Fibroblast of skin of right quadriceps (primary cell): Measurements from ENCODE around the gene LGR4.
"Not testable (repeated sequence)": the region's sequence is repeated elsewhere in the genome, so short reads cannot be mapped to it uniquely, and the experiment has no call there.

ENCODE experiments used
- DNase-seq: peaks from one replicate; pipeline ENCODE4 v3.0.0-alpha.2; 2013

Gene LGR4

DNA sequence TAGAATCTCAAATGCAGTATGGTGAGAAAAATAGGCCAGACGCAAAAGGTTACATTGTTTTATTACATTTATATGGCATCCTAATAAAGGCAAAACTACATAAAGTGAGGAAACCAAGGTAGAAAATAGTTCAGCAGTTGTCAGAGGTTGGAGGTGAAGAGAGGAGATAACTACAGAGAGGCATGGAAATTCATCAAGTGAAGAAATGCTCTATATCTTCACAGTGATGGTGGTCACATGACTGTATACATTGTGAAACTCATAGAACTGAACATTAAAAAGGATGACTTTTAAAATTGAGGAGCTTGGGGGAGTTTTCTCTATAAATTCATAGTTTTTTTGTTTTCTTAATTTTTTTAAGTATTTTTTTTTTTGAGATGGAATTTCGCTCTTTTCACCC, 14.4 kb downstream of the LGR4 start:
- DNase-seq, result no peak

DNA sequence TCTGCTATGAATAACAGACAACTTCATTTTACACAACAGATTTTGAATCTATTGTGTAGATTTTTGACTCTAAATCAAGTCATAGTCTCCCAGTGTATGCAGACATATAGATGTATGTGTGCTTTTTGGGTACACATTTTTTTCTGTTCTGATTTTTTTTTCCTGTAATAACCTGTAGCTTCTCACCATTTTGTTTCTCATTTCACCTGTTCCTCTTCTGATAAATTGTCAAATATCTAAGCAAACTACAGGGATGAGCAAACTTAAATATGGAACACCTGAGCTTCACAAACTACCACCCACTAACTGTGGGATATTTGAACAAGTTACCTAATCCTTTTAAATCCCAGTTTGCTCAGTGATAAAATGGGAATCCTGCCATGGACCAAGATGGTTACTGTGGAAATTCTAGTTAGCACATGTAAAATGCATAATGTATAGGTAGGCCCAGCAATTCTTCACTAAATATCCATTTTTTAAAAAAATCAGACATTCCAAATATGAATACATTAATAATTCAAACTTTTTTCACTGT, 15.7 kb downstream of the LGR4 start:
- DNase-seq, result no peak

DNA sequence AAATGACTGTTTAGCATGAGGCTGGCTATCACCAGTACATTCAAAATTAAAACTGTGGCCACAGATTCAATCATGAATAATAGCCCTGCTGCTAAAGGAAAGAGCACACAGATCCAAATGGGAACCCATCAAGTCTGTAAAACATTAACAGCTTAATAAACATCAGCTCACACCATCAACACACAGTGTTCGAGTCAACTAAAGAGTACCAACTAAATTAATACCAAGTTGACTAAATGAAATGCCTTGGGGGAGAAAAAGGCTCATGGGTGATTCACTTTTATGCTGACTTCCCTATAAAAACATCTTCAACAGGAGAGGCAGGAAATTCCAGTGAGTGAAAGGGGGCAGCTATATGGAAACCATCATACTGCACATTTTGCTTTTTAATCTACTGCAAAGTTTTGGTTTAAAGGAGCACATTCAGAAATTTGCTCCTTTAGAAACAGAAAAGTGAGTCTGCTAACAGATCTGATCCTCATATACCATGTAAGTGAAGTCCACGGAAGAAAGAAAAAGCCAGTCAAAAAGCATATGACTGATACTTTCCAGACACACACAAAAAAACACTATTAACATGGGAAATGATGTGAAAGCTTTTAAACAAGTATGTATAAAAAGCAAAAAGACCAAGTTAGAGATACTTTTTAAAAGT, 16.3 kb downstream of the LGR4 start:
- DNase-seq, result peak; percentile 80

DNA sequence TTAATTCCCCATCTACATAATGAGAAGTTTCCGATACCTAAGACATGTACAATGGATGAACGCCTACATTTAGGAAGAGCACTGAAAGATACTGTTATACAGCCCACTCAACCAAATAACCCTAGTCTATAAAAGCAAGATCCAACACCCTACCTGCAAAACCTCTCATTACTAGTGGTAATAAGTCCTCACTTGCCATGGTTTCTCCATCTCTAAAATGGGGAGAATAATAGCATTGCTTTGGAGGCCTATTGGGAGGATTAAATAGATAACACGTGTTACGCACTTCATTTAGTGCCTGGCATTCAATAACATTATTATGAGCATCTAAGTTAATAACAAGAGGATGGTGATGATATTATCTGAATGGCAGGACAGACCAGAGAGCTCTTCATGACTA, 16.9 kb downstream of the LGR4 start:
- DNase-seq, result no peak

DNA sequence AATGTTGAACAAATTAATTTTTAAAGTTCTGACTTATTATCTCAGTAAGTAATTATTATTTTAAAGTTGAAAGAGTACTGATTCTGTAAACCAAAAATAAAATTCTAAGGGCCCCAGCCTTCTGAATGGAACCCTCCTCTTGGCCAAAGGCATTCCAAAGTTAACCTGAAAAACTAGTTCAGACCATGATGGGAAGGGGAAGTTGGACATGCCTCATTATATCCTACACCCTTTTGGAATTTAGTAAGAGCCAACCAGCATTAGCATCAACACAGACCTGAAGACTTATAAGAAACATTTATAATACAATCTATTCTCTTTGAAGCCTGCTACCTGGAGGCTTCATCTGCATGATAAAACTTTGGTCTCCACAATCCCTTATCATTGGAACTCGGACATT, 18.9 kb downstream of the LGR4 start:
- no peak for DNase-seq

DNA sequence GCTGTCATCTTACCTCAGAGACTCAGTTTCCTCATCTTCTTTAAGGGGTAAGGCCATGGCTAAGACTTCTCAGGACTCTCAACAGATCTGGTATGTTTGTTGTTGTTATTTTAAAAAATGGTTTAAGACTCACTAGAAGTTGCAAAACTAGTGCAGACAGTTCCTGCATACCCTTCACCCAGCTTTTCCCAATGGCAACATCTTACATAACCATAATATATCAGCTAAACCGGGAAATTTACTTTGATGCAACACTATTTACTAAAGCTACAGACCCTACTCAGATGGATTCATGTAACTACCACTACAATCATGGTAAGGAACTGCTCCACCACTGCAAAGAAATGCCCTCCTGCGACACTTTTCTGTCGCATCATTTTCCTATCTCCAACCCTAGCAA, 20.4 kb downstream of the LGR4 start:
- no peak for DNase-seq

DNA sequence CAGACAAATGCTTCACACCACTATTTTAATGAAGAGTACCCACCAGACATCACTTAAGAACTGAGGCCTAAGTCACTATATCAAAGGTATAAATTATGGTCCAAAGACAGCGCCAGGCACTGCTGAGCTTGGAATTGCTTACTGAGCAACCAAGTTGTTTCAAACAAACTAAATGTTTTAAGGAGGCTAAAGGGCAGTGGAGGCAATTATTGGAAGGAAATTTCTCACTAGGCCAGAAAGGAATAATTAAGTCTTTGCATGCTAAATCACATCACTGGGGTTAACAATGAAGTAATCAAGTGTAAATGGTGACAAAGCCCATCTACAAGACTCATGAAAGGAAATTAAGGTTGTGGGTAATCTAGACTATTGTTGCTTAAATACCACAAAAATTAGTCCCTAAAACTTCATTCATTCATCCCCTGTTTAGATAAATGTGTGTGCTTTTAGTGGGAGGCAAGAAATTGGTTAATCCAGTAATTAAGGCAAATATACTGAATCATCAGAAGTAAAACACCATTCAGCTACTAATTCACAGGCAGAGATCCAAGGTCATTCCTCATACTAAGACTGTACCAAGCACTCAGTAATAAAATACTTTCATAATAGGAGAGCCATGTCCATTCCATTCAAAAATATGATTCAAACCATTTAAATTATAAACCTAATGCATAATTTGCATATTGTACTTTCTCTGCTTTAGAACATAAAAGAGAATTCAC, 21.2 kb downstream of the LGR4 start:
- peak; percentile 53 for DNase-seq

DNA sequence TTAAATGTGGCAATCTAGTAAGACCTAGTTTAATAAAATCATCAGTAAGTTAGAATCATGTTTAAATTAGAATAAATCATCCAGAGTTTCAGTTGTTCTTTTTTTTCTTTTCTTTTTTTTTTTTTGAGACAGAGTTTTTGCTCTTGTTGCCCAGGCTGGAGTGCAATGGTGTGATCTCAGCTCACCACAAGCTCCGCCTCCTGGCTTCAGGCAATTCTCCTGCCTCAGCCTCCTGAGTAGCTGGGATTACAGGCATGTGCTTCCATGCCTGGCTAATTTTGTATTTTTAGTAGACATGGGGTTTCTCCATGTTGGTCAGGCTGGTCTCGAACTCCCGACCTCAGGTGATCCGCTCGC, 24.4 kb downstream of the LGR4 start:
- not testable (repeated sequence) for DNase-seq

DNA sequence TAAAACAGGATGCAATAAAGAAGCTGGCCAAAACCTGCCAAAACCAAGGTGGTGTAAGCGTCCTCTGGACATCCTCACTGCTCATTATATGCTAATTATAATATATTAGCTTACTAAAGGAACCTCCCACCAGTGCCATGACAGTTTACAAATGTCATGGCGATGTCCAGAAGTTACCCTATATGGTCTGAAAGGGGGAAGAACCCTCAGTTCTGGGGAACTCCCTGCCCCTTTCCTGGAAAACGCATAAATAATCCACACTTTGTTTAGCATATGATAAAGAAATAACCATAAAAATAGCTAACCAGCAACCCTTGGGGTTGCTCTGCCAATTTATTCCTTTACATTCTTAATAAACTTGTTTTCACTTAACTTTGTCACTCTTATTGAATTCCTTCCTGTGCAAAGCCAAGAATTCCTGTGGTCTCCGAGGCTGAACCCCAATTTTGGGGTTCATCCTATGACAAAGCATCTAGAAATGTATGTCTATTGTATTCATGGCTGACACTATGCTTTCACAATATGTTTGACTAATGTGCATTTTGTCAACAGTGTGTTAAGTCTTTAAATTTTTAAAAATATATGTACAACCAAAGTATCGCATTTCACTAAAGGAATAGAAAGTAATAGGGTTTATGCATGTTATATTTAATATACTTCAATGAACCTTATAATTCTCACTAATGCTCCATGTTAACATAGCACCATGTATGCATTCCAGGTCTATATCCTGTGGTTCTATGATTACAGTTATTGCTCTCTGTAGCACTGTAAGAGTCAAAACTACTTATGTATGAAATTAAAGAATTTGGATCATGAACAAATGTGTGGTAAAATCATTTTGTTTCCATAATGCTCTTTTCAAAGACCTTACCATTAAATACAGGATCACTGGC, 25.1 kb downstream of the LGR4 start:
- DNase-seq, result peak; percentile 90

DNA sequence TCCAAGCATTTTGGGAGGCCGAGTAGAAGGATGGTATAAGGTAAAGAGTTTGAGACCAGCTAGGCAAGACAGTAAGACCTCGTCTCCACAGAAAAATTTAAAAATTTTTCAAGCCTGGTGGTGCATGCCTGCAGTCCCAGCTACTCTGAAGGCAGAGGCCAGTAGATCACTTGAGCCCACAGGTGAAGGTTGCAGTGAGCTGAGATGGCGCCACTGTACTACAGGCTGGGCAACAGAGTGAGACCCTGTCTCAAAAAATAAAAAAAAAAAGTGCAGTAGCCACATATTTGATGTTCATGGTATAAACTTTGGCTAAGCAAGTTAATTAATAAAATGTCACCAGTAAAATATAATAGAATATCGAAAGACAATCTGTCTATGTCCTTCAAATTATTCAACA, 27.0 kb downstream of the LGR4 start:
- no peak for DNase-seq

DNA sequence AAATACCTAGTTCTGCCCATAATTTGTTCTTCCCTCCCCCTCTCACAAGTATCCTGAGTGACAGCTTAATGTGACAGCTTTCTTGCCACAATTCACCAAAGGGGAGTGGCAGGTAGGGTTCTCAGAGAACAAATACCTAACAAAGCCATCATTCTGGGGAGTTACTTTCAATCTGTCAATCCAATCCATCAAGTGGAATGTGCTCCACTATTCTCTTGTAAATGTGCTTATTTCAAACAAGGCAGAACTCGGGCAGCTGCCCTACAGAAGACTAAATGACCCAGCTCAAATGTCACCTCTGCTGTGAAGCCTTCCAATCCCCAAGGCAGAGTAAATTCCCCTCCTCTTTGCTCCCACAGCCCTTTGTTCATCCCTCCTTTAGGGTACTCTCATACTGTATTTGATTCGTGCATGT, 27.8 kb downstream of the LGR4 start:
- no peak for DNase-seq

DNA sequence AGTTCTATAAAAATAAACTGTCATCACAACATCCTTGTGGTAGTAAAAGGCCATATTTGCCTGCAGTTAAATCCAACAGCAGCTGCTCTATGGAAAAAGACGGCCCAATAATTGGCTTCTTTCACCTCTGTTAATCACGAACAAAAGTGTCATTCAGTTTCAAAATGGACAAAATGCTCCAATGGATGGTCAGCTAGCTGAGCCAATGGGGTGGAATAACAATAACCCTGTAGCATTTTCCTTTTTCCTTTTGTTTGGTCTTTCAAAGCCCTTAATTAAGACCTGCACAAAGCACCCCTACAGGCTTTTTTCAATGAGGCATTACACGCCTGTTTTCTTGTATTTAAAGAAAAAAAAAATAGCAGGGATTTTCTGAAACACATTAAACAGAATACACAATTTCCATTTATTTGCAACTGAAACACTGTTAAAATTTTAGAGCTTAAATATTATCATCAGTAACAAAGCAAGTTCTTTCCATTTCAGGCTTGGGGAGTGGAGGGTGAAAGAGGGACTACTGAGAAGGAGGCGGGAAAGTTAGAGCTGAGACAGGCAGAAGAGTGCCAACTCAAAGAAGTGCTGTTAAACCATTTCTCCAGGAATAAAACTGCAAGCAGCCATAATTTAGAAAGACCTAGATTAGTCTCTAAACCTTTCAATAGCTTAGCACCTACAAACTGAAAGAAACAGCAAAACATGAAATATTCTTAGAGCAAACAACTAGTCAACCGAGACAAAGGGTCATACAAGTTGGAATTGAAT, 28.7 kb downstream of the LGR4 start:
- DNase-seq, result no peak

DNA sequence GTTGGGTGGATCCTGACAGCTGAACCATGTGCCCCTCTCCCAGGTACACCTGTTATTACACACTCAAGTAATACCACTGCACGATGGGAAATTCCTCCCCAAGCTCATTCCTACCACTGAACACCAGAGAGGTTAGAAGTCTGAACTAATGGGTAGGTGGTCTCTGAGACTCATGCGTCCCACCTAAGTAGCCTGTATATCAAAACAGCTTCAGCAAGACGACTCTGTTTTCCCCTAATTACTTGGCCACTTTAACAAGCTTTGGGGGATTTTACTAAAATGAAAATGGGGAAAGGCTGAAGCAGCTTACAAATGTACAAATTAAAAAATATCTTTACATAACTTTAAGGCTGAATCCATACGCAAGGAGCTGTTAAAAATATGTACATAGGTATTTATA, 29.4 kb downstream of the LGR4 start:
- DNase-seq, result no peak

DNA sequence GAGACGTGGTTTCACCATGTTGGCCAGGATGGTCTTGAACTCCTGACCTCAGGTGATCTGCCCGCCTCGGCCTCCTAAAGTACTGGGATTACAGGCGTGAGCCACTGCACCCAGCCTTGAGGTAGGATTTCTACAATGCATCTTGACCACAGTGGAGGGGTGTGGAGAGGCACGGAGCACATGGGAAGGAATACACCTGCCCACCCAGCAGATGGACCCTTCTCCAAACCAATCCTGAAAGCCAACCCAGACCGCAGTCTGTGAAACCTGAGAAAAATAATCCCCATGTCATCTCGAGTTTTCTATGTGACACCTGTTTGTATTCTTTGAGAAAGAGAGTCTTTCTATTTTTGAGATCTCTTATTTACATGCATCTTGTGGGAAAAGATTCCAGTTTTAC, 32.5 kb downstream of the LGR4 start:
- no peak for DNase-seq

DNA sequence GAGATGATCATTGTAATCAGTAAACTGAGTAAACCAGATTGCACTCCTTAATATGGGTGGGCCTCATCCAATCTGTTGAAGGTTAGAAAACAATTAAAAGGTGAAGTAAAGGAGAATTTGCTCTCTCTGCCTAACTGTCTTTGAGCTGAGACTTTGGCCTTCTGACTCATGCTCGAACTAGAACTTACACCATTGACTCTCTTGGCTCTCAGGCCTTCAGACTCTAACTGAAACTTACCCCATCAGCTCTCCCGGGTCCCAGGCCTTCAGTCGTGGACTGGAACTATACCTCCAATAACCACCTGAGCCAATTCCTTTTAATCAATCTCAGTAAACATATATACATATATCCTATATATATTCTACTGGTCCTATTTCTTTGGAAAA, 34.0 kb downstream of the LGR4 start:
- no peak for DNase-seq

DNA sequence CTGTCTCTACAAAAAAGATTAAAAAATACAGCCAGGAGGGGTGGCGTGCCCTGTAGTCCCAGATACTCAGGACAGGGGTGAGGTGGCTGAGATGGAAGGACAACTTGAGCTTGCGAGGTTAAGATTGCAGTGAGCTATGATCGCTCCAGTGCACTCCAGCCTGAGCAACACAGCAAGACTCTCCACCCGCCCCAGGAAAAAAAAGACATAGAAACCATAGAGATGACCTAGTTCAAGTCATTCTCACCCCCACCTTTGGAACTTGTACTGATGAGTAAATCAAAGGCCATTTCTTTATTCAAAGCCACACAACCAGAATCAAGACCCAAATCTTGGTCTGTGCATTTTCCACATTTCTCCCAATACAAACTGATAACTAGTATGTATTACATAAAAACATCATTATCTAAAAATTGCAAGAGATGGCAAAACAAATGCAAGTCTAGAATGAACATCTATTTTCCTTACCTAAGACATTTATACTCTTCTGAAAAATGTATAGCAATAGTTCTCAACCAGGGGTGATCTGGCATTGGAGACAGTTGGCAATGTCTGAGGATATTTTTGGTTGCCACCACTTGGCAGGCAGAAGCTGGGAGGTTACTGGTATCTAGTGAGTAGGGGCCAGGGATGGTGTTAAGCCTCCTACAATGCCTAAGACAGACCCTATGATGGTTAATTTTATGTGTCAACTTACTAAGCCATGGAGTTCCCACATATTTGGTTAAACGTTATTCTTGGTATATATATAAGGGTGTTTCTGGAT, 34.6 kb downstream of the LGR4 start:
- no peak for DNase-seq

DNA sequence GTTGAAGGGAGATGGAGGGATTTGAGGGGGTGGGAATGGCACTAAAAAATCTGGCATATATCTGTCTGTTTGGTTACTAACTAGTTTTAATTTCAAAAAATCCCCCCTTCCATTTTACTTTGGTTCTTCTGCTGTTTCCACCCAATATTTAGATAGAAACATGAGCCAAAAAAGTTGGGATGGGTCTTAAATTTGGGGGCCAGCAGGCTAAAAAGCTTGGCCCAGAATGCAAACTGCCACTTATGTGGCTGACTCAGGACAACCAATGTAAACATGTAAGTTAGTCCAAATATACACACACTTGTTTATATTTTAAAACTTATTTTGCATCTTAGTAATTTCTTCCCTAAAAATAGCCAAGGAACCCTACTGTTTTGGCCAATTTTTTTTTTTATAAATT, 35.7 kb downstream of the LGR4 start:
- no peak for DNase-seq

DNA sequence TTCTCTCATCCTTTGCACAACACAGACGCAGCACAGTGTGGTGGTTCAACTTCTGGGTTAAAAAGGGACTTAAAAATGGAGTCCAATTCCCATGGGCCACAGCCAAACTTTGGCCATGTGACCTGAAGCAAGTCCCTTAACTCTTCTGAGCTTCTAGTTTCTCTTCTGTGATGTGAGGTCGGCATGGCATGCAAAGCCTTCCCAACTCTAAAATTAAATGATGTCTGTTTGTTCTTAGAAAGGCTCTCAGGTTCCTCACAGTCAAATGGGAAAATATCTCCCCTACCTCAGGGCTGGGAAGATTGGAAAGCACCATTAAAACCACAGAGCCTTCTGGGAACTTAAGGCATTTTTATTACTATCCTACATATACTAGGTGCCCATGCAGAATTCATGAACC, 38.8 kb downstream of the LGR4 start:
- no peak for DNase-seq

DNA sequence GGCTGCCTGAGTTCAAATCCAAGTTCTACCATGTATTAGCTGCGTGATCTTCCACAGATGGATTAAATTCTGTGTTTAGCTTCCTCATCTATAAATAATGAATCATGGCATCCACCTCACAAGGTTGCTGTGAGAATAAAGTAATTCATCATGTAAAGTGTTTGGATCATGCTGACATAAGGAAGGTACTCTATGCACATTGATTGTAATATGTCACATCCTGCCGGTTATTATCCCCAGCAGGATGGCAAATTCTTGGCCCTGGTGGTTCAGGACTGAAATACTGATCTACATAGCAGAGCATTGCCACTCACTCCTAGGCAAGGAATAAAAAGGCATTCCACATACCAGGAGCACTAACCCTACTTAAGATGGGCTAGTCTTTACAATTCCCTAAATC, 40.8 kb downstream of the LGR4 start:
- no peak for DNase-seq

DNA sequence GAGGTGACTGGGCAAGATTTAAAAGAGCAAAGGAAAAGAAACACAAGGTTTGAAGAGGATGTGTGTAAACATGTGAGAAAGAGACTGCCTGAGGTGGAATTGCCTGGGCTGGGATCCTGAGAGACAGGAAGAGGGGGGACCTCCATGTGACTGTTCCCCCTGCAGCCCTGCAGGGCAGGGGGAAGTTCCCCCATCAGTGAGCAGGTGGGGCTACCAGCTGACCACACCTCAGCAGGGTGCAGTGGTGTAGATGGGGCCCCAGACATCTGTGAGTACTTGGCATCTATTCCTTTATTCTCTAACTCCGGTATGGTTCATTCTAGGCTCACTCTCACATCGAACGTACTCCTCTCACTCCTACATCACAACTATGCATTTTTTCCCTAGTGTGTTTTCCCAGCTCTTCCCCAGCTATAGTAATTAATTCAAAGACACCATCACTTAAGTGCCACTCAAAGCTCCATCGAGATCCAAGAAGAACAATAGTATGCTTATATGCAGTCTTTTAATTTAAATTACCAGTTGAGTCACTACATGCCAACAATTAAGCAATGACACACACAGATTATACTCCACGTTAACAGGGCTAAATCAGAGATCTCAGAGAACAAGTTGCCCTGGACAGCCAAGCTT, 42.7 kb downstream of the LGR4 start:
- peak; percentile 33 for DNase-seq

DNA sequence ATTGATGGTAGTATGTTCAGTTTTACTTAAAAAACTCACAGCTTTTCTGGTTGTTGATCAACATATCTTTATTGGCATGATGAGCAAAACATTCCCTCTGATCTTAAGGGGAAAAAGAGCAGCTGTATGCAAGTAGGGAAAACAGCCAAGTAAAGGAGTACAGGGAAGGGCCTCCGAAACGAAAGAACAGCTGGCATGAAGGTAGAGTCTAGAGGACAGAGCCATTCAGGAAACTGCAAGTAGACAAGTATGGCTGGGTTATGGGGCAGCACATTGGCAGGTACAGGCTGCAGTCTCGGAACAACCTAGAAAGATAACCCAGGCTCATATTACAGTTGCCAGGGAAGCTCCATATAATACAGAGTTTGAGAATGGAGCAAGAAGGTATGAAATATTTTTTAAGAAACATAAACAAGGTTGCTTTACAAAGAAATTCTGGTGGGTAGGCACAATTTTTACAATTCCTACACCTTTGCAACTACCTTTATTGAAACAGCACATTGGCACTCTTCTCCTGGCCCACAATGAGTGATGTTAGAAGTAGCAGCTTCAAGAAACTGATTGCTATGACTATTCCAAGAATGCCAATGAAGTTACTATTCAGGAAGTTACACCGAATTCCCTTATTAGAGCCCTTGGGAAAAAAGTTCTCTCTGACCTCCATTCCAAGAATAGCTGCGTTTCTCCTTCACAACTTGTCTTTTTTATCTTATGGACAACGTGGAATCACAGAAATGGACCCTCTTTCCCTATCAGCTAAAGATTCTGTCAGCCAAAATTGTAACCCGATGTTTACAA, 45.2 kb downstream of the LGR4 start:
- peak; percentile 68 for DNase-seq
